IPS-18c (cell line): Measurements from ENCODE around the gene POTED.
"Not testable (repeated sequence)": the region's sequence is repeated elsewhere in the genome, so short reads cannot be mapped to it uniquely, and the experiment has no call there.

Experiments
- H3K4me3 ChIP-seq: 2 replicates; pipeline ENCODE4 v1.7.0; 2013; ENCODE audit warnings: low read depth, mild to moderate bottlenecking, low read length, moderate library complexity; ENCODE audit not compliant: insufficient read depth
- H3K9me3 ChIP-seq: one replicate; pipeline ENCODE4 v1.6.1; 2013; ENCODE audit warnings: mild to moderate bottlenecking, low read length, moderate library complexity; ENCODE audit not compliant: control insufficient read depth, insufficient read depth

Gene POTED

DNA sequence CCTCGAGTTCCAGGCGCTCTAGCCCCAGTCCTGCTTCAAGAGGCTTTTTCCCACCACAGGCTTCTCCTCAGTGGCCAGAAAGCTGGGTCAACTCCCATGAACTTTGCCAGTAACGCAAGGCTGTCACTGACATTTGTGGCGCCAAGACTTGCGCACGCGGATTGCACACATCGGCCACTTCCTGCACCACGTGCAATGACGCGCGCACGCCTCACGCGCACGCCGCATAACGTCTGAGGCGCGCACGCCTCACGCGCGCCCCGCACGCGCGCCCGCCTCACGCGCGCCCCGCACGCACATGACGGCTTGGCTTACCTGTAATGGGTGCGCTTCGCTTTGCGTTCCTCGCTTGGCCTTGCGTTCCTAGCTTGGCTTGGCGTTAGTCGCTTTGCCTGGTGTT is at the start of gene POTED:
POTED (plus strand) TSS at position 301 of the 400 bp plus-strand sequence. CDS start 452 bp downstream, outside the sequence.
- H3K4me3 ChIP-seq, H3K9me3 ChIP-seq: not testable (repeated sequence)

GRCh38 chr21:13650101-13650500 is 40.5 kb downstream of the POTED start:
- H3K4me3 ChIP-seq, H3K9me3 ChIP-seq: not testable (repeated sequence)

DNA sequence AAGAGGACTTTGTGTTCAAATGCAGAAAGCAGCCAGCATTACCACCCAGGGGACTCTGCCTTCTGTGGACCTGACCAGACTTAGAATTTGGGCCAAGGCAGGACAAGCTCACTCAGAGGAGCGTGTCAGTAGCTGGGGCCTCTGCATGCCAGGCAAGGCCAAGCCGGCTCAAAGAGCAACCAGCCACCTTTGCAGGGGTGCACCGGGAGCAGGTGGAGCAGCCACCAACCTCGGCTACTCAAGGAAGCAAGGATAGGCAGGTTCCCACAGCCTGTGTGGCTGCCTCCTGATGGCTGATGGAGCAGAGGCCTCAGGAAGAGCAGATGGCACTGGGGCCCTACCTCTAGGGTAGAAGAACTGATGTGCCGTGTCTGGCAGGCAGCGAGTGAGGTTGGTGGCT is 42.2 kb downstream of the POTED start:
- not testable (repeated sequence) for H3K4me3 ChIP-seq, H3K9me3 ChIP-seq
